AG04449 (cell line): ENCODE results near the gene FDX1.

Source experiments
- CTCF ChIA-PET: fragments of 350-600 bp; formaldehyde crosslinking; extraction: SDS; loops from one replicate; lab custom pipeline; 2021; ENCODE audit warnings: antibody characterized with exemption; lab: Yijun Ruan, JAX
- POLR2A ChIA-PET: fragments of 400-600, 350-600 bp; formaldehyde crosslinking; extraction: SDS; loops from one replicate; lab custom pipeline; 2020; ENCODE audit warnings: antibody characterized with exemption, inconsistent platforms; lab: Yijun Ruan, JAX
- DNase-seq: peaks from one replicate; pipeline ENCODE4 v3.0.0-alpha.2; 2010; ENCODE audit warnings: low read depth, low spot score
- H3K4me3 ChIP-seq: 2 replicates; pipeline ENCODE4 v1.5.1; 2011; ENCODE audit warnings: low read depth, mild to moderate bottlenecking, control low read depth, low read length
- CTCF ChIP-seq: IDR thresholded peaks from one replicate; pipeline ENCODE4 v1.5.1; 2011; ENCODE audit warnings: mild to moderate bottlenecking, moderate library complexity, low read length, control low read depth, inconsistent platforms; ENCODE audit not compliant: insufficient read depth; ENCODE audit errors: missing control alignments

FDX1 gene

GRCh38 chr11:110463153-110463552 is 33.4 kb downstream of the FDX1 start:
- no peak for DNase-seq
- no peak overlapping the region for H3K4me3 ChIP-seq
- POLR2A ChIA-PET, result no interaction called here
- peak; percentile 49 for TF ChIP-seq CTCF
- CTCF ChIA-PET, result interaction anchor here (1.0 to 2.9 kb wide), 3 partner anchors 27 to 767 kb away, joined by 6 to 7 read pairs (median 7); no protein-coding TSS in a partner anchor

GRCh38 chr11:110465231-110465630 is 35.5 kb downstream of the FDX1 start:
- no peak overlapping the region for H3K4me3 ChIP-seq
- ChIA-PET POLR2A (no interaction called here), CTCF (interaction anchor here (2.9 kb wide), 1 partner anchor 765 kb away, joined by 7 read pairs; no protein-coding TSS in a partner anchor)
- DNase-seq, result no peak
- TF ChIP-seq CTCF, result no peak

GRCh38 chr11:110467556-110467955 is 37.8 kb downstream of the FDX1 start:
- ChIA-PET POLR2A (no interaction called here), CTCF (no interaction called here)
- no peak for TF ChIP-seq CTCF
- no peak for DNase-seq
- H3K4me3 ChIP-seq, result no peak overlapping the region

- no peak for TF ChIP-seq CTCF
- ChIA-PET CTCF (no interaction called here), POLR2A (no interaction called here)
- DNase-seq, result no peak
- no peak overlapping the region for H3K4me3 ChIP-seq
These were observed 38.4 kb downstream of the FDX1 start for GRCh38 chr11:110468121-110468520.

- CTCF ChIA-PET, result no interaction called here
- no peak overlapping the region for H3K4me3 ChIP-seq
- POLR2A ChIA-PET, result no interaction called here
- no peak for DNase-seq
- no peak for TF ChIP-seq CTCF
These were observed 39.4 kb downstream of the FDX1 start for GRCh38 chr11:110469127-110469526.

GRCh38 chr11:110470716-110471115 is 41.0 kb downstream of the FDX1 start:
- CTCF ChIA-PET, result interaction anchor here (0.6 kb wide), 1 partner anchor 37 kb away, joined by 4 read pairs; no protein-coding TSS in a partner anchor
- no peak for TF ChIP-seq CTCF
- no peak overlapping the region for H3K4me3 ChIP-seq
- POLR2A ChIA-PET, result no interaction called here
- no peak for DNase-seq
